ENCODE data around the gene STK32C. TPM values are rescaled to one million over a fixed set of nuclear protein-coding genes. Genes with fewer than 3 reads are reported as not detected.

Gene STK32C
- total and polyA plus RNA-seq, 2 of the 4 experiments (the other 2 are of a cell fraction) = 5.0 to 8.3 TPM

DNA sequence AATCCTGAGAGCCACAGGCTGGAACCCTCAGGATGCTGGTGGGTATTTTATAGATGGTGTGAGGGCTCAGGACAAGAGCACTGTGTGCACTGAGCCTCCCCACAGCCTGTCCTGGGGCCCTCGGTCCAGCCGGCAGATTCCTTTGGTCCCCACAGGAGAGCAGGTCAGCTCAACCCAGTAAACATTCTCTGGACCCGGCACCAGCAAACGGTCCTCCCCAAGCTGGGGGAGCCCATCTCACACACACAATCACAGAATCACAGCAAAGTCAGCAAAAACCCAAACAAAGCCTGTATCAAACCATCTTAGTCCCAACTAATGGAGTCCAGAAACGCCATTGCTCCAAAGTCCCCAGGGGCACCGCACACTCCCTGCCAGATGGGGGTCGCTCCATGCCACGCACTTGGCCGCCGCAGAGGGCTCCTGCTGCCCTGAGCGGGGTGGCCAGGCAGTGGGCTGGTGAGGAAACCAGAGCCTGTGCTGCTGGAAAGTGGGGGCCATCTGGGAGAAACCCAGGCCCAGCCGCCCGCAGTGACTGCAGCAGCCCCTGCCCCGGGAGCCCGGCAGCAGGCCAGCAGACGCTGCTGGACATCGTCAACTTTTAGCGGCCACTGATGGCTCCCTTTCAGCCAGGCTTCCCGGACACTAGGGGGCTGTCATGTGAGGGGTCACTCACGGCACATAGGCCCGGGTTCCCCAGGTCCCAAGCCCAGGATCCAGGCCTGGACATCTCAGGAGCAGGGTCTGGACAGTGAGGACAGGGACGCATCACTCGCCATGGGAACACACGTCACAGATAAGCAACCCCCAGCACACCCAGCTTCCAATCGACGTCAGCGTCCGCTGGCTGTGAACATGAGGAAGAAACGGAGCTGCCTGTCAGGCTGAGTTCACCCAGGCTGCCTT, 68.4 kb downstream of the STK32C start:
- no peaks in the 10 kb centered on the region for H3K36me3 ChIP-seq (ENCODE audit: control insufficient read depth, insufficient read depth, low read length)
- no peak overlapping the region for H3K9ac ChIP-seq (ENCODE audit: low read depth, low read length)
- intact Hi-C loops (cut with micrococcal nuclease) = no loop called here
- no peak overlapping the region for H2AK9ac ChIP-seq (replicated peaks; ENCODE audit: low read depth, low read length, poor library complexity)
- in situ Hi-C loops (cut with MboI; ENCODE audit: low sequenced_read_pairs) = no loop called here
- ChIA-PET CTCF (no interaction called here), POLR2A (ENCODE audit: unreplicated experiment) (no interaction called here)
- no peak overlapping the region for H2BK5ac ChIP-seq (ENCODE audit: low read depth, low read length, poor library complexity, severe bottlenecking)
- no TSS peak for BruUV-seq (replicated peaks)
- H2BK15ac ChIP-seq (ENCODE audit: low read depth, low read length) = no peak overlapping the region
- DNase-seq = peak; percentile 25
- H3K4me3 ChIP-seq (ENCODE audit: insufficient read depth, low read depth, low read length) = no peak overlapping the region
- 49% methylated on average over 6 of the region's 29 CpGs; no CpG with 5 or more reads in 1 of the 2 experiments for WGBS, 2 experiments (ENCODE audit: extremely low coverage in 2 of 2, insufficient read length in 1 of 2)
- H3K9me3 ChIP-seq (ENCODE audit: control insufficient read depth, insufficient read depth, low read length) = no peaks in the 10 kb centered on the region
- TF ChIP-seq RAD21 (IDR thresholded peaks at IDR 0.05; ENCODE audit: low read length) (no peak), SMC3 (IDR thresholded peaks at IDR 0.05; ENCODE audit: low read depth, low read length) (no peak), MAZ (IDR thresholded peaks at IDR 0.05; ENCODE audit: borderline replicate concordance, low read depth, low read length) (no peak), MAFK (IDR thresholded peaks at IDR 0.05; ENCODE audit: low read depth, low read length) (no peak), BHLHE40 (IDR thresholded peaks at IDR 0.05; ENCODE audit: low read depth, low read length) (no peak), CHD1 (IDR thresholded peaks at IDR 0.05; ENCODE audit: low read depth, low read length) (no peak), MXI1 (IDR thresholded peaks at IDR 0.05; ENCODE audit: borderline replicate concordance, low read depth, low read length) (no peak), NFE2L2 (IDR thresholded peaks at IDR 0.05; ENCODE audit: low read depth, low read length) (no peak), CEBPB (IDR thresholded peaks at IDR 0.05; ENCODE audit: low read depth, low read length) (no peak), RCOR1 (IDR thresholded peaks at IDR 0.05; ENCODE audit: insufficient replicate concordance, low read length) (no peak), FOS (IDR thresholded peaks at IDR 0.05; ENCODE audit: low read depth, low read length) (no peak)
- TF ChIP-seq, protein P1, sequence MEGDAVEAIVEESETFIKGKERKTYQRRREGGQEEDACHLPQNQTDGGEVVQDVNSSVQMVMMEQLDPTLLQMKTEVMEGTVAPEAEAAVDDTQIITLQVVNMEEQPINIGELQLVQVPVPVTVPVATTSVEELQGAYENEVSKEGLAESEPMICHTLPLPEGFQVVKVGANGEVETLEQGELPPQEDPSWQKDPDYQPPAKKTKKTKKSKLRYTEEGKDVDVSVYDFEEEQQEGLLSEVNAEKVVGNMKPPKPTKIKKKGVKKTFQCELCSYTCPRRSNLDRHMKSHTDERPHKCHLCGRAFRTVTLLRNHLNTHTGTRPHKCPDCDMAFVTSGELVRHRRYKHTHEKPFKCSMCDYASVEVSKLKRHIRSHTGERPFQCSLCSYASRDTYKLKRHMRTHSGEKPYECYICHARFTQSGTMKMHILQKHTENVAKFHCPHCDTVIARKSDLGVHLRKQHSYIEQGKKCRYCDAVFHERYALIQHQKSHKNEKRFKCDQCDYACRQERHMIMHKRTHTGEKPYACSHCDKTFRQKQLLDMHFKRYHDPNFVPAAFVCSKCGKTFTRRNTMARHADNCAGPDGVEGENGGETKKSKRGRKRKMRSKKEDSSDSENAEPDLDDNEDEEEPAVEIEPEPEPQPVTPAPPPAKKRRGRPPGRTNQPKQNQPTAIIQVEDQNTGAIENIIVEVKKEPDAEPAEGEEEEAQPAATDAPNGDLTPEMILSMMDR (conservative IDR thresholded peaks at IDR 0.05; ENCODE audit: low read depth, low read length) = no peak
- TF ChIP-seq, protein P2, sequence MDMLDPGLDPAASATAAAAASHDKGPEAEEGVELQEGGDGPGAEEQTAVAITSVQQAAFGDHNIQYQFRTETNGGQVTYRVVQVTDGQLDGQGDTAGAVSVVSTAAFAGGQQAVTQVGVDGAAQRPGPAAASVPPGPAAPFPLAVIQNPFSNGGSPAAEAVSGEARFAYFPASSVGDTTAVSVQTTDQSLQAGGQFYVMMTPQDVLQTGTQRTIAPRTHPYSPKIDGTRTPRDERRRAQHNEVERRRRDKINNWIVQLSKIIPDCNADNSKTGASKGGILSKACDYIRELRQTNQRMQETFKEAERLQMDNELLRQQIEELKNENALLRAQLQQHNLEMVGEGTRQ (IDR thresholded peaks at IDR 0.05; ENCODE audit: low read depth, low read length) = no peak
- no peaks in the 10 kb centered on the region; the same call in 1 of the 2 replicates for H3K9me1 ChIP-seq (ENCODE audit: insufficient read depth, low read length)
- ATAC-seq (ENCODE audit: low read depth) = no peak
- no peak overlapping the region for H3K18ac ChIP-seq (ENCODE audit: low read depth, low read length)
- H4K5ac ChIP-seq (ENCODE audit: low read depth, low read length) = no peak overlapping the region
- H3K27me3 ChIP-seq (ENCODE audit: control insufficient read depth, insufficient read depth, low read length) = peaks cover 9% of the 10 kb centered on the region; the same call in 1 of the 2 replicates
- no peak overlapping the region for H2BK120ac ChIP-seq (ENCODE audit: low read depth, low read length)
- no peak overlapping the region for H3K56ac ChIP-seq (ENCODE audit: extremely low read depth, insufficient read depth, low read length)
- H4K20me1 ChIP-seq (ENCODE audit: insufficient read depth, low read length) = no peaks in the 10 kb centered on the region
- H3K79me1 ChIP-seq (ENCODE audit: low read depth in 1 of 2, low read length in 2 of 2) = no peaks in the 10 kb centered on the region
- no peaks in the 10 kb centered on the region for H3K4me1 ChIP-seq (ENCODE audit: control insufficient read depth, insufficient read depth, low read length)
- H3K14ac ChIP-seq (replicated peaks; ENCODE audit: low read depth, low read length) = no peak overlapping the region
- H4K8ac ChIP-seq (ENCODE audit: low read depth in 2 of 2, low read length in 2 of 2) = no peak overlapping the region
- H3K23ac ChIP-seq (ENCODE audit: low read depth, low read length) = no peak overlapping the region
- no peak overlapping the region for H3K4ac ChIP-seq (ENCODE audit: low read depth, low read length)
- H2AFZ ChIP-seq (replicated peaks; ENCODE audit: low read length, poor library complexity) = no peak overlapping the region
- H2BK20ac ChIP-seq (ENCODE audit: low read depth, low read length) = no peak overlapping the region
- dilution Hi-C loops (cut with HindIII; ENCODE audit: low sequenced_read_pairs, unreplicated experiment) = loop anchor here (25.0 kb wide), 1 partner anchor 98 kb away; the partner anchor contains the start of gene LRRC27
- no peak overlapping the region for H4K91ac ChIP-seq (ENCODE audit: insufficient read depth, low read depth, low read length)
- H3K27ac ChIP-seq (ENCODE audit: insufficient read depth, low read length) = no peak overlapping the region
- H2AK5ac ChIP-seq (ENCODE audit: low read depth, low read length) = no peak overlapping the region
- H3K4me2 ChIP-seq (ENCODE audit: low read depth, low read length) = no peak overlapping the region
